Thyroid gland (tissue), 4 donors: ENCODE measurements around the gene STAB1. TPM values are rescaled to one million over a fixed set of nuclear protein-coding genes. Genes with fewer than 3 reads are reported as not detected.

Experiments used
- DNase-seq, 2 donors: peaks; one replicate each; pipeline ENCODE4 v3.0.0-alpha.2; 2019
- H3K27ac ChIP-seq, 3 donors: fragments of 200-600 bp; sonication (generic); 1 replicate in 2 of 3; 2 replicates in 1 of 3; pipeline ENCODE4 v1.5.1; 2016 to 2019; ENCODE audit warnings: mild to moderate bottlenecking in 1 of 3, moderate library complexity in 1 of 3
- H3K27me3 ChIP-seq: fragments of 200-600 bp; sonication (generic); one replicate; pipeline ENCODE4 v1.5.1; 2019
- H3K36me3 ChIP-seq, 2 donors: fragments of 200-600 bp; sonication (generic); one replicate each; pipeline ENCODE4 v1.5.1; 2016 to 2019
- H3K4me1 ChIP-seq, 2 donors: fragments of 200-600 bp; sonication (generic); one replicate each; pipeline ENCODE4 v1.5.1; 2017 to 2019
- H3K4me3 ChIP-seq, 3 donors: fragments of 200-600 bp; sonication (generic); replicated peaks in 1 of 3; 1 replicate in 2 of 3; 2 replicates in 1 of 3; pipeline ENCODE4 v1.5.1; 2016; ENCODE audit warnings: mild to moderate bottlenecking in 1 of 3
- H3K9me3 ChIP-seq: fragments of 200-600 bp; sonication (generic); one replicate; pipeline ENCODE4 v1.5.1; 2017
- CTCF ChIP-seq, 6 experiments: fragments of 200-600 bp in 3 of 6; fragments of 450-650 bp in 3 of 6; sonication (generic) in 3 of 6; IDR thresholded peaks; one replicate each; pipeline ENCODE4 v1.5.1; 2016 to 2019; ENCODE audit warnings: antibody characterized with exemption in 6 of 6, mild to moderate bottlenecking in 2 of 6, inconsistent platforms in 1 of 6, moderate library complexity in 1 of 6
- POLR2A ChIP-seq, 2 donors: fragments of 450-650 bp; IDR thresholded peaks; one replicate each; pipeline ENCODE4 v1.6.1; 2017; ENCODE audit warnings: antibody characterized with exemption in 2 of 2, mild to moderate bottlenecking in 2 of 2, moderate library complexity in 1 of 2
- WGBS, 2 donors: methylation state at CpG; one replicate each; pipeline ENCODE4 v1.1.5; 2017; 5-methylcytosine and 5-hydroxymethylcytosine counted together
- intact Hi-C: fragments of 100-400 bp; cut with DNase I; formaldehyde crosslinking; loops from one replicate; pipeline ENCODE4 v1.15.1; 2023
- total RNA-seq, 4 donors: library from RNA; depleted of rRNA; stranded (reverse); fragments of >200 nt; gene quantifications; one replicate each; pipeline ENCODE4 v1.2.3, GENCODE V29; 2016

The STAB1 gene
- total RNA-seq, 4 donors from 2014 or later = 31.8 to 100 (median 67.4) TPM

DNA sequence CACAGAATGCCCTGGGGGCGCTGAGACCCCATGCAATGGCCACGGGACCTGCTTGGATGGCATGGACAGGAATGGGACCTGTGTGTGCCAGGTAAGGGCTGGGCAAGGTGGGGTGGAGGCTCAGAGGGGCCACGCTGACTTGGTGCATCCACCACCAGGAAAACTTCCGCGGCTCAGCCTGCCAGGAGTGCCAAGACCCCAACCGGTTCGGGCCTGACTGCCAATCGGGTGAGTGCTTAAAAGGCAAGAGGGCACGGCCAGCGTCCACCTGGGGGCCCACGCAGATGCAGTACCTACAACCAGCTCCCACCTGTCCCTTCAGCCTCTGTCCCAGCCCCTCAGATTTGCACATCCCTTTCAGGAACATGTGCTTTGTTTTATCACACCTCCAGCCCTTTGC is 6.9 kb downstream of the STAB1 start:
- Histone ChIP-seq H3K27me3 (no peaks in the 10 kb centered on the region), H3K9me3 (no peaks in the 10 kb centered on the region), H3K4me3 (no peak overlapping the region), H3K36me3 (no peaks in the 10 kb centered on the region), H3K4me1 (no peaks in the 10 kb centered on the region), H3K27ac (no peak overlapping the region)
- intact Hi-C loops = no loop called here
- DNase-seq = no peak
- 83 to 85% methylated on average over 11 of the region's 11 CpGs for WGBS, 2 donors
- TF ChIP-seq POLR2A (IDR thresholded peaks at IDR 0.05) = no peak

GRCh38 chr3:52502808-52503350 is 7.7 kb downstream of the STAB1 start:
- Histone ChIP-seq H3K4me3 (no peak overlapping the region), H3K27ac (no peak overlapping the region), H3K9me3 (no peaks in the 10 kb centered on the region), H3K36me3 (no peaks in the 10 kb centered on the region), H3K27me3 (no peaks in the 10 kb centered on the region), H3K4me1 (no peaks in the 10 kb centered on the region)
- TF ChIP-seq POLR2A (IDR thresholded peaks at IDR 0.05) = no peak
- TF ChIP-seq CTCF (IDR thresholded peaks at IDR 0.05) = no peak
- 97 to 98% methylated on average over 7 of the region's 11 CpGs for WGBS, 2 donors
- intact Hi-C loops = no loop called here
- DNase-seq = no peak

DNA sequence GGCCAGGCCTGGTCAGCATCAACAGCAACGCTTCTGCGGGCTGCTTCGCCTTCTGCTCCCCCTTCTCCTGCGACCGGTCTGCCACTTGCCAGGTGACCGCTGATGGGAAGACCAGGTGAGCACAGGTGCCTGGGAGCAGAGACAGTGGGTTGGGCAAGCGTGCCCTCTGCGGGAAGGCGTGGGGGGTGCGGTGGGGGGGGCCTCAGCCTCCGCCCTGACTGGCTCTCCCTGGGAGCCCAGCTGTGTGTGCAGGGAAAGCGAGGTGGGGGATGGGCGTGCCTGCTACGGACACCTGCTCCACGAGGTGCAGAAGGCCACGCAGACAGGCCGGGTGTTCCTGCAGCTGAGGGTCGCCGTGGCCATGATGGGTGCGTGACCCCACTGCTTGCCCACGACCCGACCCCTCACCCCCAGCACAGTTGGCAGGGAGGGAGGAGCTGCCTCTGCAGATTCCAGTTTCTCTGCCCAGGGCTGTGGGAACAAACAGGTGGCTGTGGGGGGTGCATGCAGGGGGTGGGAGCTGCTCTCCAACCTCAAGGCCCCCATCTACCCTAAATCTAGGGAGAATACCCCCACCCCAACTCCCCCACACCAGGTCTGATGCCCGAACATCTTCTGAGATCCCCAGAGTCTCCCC is 8.8 kb downstream of the STAB1 start:
- TF ChIP-seq CTCF (IDR thresholded peaks at IDR 0.05) (no peak), POLR2A (IDR thresholded peaks at IDR 0.05) (no peak)
- 73 to 77% methylated on average over 10 of the region's 23 CpGs for WGBS, 2 donors
- no peak for DNase-seq
- H3K9me3 ChIP-seq = no peaks in the 10 kb centered on the region
- intact Hi-C loops = no loop called here
- no peaks in the 10 kb centered on the region for H3K27me3 ChIP-seq
- H3K4me3 ChIP-seq = no peak overlapping the region
- no peaks in the 10 kb centered on the region for H3K36me3 ChIP-seq
- H3K27ac ChIP-seq = no peak overlapping the region
- no peaks in the 10 kb centered on the region for H3K4me1 ChIP-seq

- H3K9me3 ChIP-seq = no peaks in the 10 kb centered on the region
- no peaks in the 10 kb centered on the region for H3K27me3 ChIP-seq
- no peak overlapping the region for H3K4me3 ChIP-seq
- no peak for TF ChIP-seq POLR2A (IDR thresholded peaks at IDR 0.05)
- no peak for TF ChIP-seq CTCF (IDR thresholded peaks at IDR 0.05)
- WGBS, 2 donors = 92 to 93% methylated on average over 10 of the region's 10 CpGs
- H3K4me1 ChIP-seq = no peaks in the 10 kb centered on the region
- H3K36me3 ChIP-seq = no peaks in the 10 kb centered on the region
- intact Hi-C loops = no loop called here
- no peak overlapping the region for H3K27ac ChIP-seq
- DNase-seq = no peak
Observed at GRCh38 chr3:52504977-52505376, 9.8 kb downstream of the STAB1 start.

DNA sequence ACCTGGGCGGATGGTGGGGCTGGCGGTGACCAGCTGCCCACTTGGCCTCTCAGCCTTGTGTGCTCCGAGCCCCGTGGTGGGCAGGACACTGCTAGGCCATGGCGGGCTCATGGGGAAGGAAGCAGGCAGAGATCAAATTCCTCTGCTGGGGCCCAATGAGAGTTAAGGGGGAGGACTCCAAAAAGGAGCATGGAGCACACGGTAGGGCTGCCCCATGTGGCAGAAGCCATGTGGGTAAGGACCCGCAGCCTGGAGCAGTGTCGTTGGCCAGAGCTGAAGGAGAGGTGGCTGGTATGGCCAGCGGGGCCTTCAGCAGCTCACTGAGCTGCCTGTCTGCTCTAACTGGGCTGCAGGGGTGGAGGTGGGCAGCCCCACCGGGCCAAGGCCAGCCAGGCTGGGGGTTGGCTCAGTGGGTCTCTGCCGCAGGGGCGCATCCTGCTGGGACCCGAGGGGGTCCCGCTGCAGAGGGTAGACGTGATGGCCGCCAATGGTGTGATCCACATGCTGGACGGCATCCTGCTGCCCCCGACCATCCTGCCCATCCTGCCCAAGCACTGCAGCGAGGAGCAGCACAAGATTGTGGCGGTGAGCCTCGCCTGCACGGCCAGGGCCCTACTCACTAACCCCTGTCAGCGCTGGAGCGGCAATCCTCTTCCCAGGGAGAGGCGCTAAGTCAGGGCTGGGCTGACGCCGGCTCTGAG is 11.3 kb downstream of the STAB1 start:
- intact Hi-C loops = no loop called here
- H3K27ac ChIP-seq = no peak overlapping the region
- no peak for DNase-seq
- H3K27me3 ChIP-seq = no peaks in the 10 kb centered on the region
- WGBS, 2 donors = 79 to 80% methylated on average over 9 to 17 of the region's 27 CpGs
- H3K36me3 ChIP-seq = no peaks in the 10 kb centered on the region
- TF ChIP-seq POLR2A (IDR thresholded peaks at IDR 0.05) = no peak
- TF ChIP-seq CTCF (IDR thresholded peaks at IDR 0.05) = no peak
- no peak overlapping the region for H3K4me3 ChIP-seq
- no peaks in the 10 kb centered on the region for H3K9me3 ChIP-seq
- no peaks in the 10 kb centered on the region for H3K4me1 ChIP-seq
